ENCODE data around the gene RBBP8.

RBBP8 gene

DNA sequence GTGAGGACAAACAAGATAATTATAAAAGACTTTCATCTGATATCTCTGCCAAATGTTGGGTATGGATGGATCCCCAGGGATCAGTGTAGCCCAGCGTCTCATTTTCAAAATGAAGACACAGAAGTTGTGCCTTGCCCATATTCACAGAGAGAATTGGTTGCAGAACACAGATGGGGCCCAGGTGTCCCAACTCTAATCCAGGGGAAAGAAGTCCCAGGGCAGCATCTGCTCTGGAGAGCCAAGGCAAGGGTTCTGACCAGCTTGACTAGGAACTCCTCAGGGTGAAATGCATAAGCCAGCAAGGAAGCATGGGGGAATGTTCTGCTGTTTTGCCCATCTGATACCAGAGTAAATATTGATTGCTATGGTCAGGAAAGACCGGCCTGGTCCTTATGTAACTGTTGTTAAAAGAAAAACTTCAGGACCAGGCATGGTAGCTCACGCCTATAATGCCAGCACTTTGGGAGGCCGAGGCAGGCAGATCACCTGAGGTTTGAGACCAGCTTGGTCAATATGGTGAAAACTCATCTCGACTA, 133.4 kb downstream of the RBBP8 start:
- DNase-seq, result no peak

DNA sequence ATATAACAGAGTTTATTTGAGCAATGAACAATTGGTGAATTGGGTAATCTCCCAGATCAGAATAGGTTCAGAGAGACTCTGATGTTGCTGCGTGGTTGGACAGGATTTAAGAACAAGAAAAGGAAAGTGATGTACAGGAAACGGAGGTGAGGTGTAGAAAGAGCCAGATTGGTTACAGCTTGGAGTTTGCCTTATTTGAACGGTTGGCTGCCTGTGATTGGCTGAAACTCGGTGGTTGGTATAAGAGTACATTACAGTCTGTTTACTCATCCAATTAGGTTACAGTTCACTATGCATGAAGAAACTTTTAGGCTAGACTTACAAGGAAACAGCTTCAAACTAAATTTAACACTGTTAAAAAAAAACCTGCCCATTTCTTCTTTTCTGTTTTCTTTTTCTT, 134.1 kb downstream of the RBBP8 start:
- no peak for DNase-seq

DNA sequence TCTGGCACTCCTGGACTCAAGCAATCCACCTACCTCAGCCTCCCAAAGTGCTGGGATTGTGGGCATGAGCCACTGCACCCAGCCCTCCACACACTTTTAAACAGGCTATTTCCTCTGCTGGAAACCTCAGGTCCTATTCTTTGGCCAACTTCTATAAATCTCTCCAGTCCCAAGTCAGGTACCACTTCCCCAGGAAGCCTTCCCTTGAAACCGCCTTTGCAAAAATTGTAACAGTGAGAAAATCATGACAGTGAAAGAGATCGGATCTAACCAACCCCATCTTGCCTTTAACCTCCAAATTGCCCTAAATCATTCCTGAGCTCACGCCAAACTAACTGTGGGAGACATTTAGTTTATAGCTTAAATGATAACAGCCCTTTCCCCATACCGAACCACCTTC, 134.9 kb downstream of the RBBP8 start:
- DNase-seq, result no peak

DNA sequence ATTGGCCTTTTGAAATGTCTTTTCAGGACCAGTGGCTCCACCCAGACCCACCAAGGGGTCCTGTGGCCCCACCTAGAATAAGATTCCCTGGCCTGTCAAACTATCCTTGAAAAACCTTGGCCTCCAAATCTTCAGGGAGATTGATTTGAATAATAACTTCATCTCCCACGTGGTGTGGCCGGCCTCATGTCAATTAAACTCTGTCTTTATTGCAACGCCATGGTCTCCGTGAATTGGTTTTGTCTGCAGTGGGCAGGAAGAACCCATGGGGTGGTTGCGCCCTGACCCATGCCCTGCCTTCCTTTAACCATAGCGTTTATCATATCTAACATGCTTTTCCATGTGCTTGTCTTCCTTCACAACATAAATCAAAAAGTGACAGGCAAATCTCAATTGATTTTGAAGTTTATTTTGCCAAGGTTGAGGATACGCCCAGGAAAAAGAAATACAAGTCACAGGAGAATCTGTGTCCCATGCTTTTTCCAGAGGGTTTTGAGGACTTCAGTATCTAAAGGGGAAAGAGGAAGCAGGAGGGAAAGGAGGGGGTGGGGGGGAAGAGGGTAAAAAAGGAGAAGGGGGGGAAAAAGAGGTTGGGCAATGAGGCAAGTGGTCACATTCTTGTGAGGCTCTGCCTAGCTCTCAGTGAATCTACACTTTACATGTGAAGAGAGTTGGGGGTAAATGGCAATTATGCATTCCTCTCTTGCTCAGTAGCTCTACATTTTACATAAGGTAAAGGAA, 135.6 kb downstream of the RBBP8 start:
- DNase-seq, result no peak

DNA sequence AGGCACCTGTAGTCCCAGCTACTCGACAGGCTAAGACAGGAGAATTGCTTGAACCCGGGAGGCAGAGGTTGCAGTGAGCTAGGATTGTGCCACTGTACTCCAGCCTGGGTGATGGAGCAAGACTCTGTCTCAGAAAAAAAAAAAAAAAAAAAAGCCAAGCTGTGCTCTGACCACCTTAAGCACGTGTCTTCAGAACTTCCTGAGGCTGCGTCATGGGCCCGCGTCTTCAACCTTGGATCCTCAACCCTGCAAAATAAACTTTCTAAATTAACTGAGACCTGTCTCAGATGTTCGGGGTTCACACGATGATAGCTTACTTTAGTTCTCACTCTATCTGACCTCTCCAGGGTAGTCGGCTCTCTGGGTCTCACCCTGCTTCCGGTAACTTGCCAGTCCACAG, 136.4 kb downstream of the RBBP8 start:
- DNase-seq, result no peak

DNA sequence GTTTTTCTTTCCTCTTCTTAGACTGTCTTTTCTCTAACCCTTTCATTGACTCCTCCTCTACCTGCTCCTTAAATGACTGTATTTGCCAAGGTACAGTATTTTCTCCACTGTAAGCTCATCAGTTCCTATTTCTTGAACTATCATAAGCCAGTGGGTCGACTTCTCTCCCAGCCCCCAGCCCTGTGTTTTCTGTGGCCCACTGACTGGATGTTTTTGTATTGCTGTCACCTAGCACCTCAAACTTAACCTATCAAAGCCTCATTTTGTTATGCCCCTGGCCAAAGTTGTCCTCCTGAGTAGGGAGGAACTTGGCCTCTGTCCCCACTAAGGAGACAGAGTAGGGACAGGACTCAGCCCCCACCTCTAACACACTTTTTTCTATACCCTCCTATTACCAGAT, 136.8 kb downstream of the RBBP8 start:
- no peak for DNase-seq

DNA sequence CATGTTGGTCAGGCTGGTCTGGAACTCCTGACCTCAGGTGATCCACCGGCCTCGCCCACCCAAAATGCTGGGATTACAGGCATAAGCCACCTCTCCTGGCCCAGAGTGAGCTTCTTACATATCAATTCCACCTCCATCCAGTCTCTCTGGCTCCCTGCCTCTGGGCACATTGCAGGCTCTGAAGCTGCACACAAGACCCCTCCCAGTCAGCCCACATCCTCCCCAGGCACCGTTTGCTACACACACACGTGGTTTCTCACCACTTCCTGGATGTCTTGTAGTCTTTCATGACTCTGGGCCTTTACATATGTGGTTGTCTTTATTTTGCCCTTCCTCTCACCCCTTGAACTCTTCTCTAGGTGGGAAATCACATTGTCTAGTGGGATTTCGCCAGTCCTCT, 138.2 kb downstream of the RBBP8 start:
- DNase-seq, result no peak

DNA sequence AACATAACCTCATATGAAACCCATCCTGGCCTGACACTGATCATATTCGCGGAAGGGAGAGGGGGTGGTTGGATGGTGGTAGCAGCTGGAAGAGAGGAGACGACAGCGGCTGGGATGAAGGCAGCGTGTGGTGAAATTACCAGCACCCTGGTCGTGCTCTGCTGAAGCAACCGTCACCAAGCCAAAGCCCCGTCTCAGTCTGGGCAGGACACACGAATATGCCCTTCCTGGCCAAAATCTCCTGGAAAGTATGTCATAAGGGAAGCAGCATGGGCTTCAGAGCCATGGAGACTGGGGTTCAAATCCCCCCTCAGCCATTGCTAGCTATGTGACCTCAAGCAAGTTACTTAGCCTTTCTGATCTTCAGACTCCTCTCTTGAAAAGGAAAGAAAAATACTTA, 139.0 kb downstream of the RBBP8 start:
- DNase-seq, result no peak

DNA sequence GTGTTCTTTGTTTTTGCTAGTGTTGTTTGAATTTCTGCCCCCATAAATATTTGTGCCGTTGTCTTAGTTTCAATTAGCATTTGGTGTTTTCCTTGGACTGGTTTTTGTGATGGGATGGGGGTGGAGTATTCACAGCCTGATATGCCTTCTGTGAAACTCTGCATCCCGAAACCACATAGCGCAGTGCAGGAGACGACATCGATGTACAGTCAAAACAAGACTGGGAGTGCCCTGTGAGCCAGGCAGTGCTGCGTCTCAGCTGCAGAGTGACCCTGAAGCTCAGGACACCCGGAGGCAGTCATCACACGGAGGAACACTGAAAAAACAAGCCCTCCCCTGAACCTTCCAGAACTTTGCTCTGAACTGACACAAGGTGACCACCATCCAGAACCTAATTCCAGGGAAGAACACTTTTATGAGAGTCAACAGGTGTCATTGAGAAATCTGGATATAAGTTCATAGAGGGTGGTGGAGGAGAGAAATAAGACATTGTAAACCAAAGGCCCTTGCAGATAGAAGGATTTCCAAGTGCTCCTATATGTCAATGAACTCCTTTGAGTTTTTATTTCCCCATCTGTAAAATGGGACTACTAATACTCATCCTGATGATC, 141.0 kb downstream of the RBBP8 start:
- no peak for DNase-seq
